IPS DF 19.7 (cell line): ENCODE measurements around the gene RAC2.

Experiments used
- DNase-seq: peaks from one replicate; pipeline ENCODE4 v3.0.0-alpha.2; 2013; ENCODE audit warnings: low read depth, low spot score

Gene RAC2

GRCh38 chr22:37275622-37276021 is 31.6 kb upstream of the RAC2 start:
- no peak for DNase-seq

- no peak for DNase-seq
Measured at GRCh38 chr22:37275134-37275533, 31.1 kb upstream of the RAC2 start.

GRCh38 chr22:37274380-37274862 is 30.4 kb upstream of the RAC2 start:
- no peak for DNase-seq

- DNase-seq = no peak
Measured at GRCh38 chr22:37273846-37274225, 29.8 kb upstream of the RAC2 start.

DNA sequence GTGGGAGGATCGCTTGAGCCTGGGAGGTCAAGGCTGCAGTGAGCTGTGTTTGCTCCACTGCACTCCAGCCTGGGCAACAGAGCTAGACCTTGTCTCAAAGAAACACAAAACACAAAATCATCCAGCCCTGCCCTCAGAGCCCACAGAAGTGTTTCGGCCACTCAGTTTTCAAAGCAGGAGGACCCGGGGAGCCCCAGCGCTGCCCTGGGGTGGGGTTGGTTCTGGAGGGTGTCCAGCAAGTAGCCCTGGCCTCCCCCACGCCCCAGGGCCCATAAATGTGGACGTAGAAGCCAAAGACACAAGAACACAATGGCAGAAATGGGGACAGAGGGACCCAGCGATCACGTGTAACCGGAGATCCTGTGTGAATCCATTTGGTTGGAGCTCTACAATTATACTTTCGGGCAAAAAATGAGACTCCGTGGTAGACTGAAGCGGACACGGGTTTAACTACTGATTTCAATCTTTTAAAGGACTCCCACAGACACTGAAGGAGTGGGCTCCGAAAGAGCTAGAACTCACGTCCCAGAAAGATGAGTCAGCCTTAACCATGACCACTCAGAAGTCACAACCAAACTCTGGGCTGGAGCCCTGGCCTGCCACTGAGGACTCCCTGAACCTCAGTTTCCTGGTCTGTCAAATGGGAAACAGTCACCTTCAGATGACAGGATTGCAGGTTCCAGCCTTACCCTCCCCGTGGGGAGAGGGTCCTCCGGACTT is 29.2 kb upstream of the RAC2 start:
- no peak for DNase-seq

GRCh38 chr22:37270928-37271650 is 27.0 kb upstream of the RAC2 start:
- no peak for DNase-seq

GRCh38 chr22:37269936-37270678 is 26.0 kb upstream of the RAC2 start:
- no peak for DNase-seq

- DNase-seq = no peak
Measured at GRCh38 chr22:37267661-37268413, 23.8 kb upstream of the RAC2 start.

DNA sequence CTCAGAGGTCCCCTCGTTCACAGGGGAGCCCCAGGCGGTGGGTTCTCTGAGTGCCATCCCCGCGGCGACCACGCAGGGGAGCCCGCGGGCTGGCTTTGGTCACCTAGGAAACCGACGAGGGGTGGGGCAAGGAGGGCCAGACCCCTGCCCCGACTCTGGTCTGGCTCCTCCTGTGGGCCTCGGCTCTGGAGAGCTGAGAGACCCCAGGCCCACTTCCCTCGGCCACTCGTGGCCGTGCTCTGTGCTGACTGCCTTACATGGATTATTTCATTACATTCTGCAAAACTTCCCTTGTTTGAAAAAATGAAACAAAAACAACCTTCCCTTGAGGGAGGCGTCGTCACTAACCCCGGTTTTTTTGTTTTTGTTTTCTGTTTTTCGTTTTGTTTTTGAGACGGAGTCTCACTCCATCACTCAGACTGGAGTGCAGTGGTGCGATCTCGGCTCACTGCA is 23.1 kb upstream of the RAC2 start:
- DNase-seq = no peak

GRCh38 chr22:37266581-37267134 is 22.6 kb upstream of the RAC2 start:
- DNase-seq = no peak

- DNase-seq = no peak
Measured at GRCh38 chr22:37263966-37264887, 20.2 kb upstream of the RAC2 start.

DNA sequence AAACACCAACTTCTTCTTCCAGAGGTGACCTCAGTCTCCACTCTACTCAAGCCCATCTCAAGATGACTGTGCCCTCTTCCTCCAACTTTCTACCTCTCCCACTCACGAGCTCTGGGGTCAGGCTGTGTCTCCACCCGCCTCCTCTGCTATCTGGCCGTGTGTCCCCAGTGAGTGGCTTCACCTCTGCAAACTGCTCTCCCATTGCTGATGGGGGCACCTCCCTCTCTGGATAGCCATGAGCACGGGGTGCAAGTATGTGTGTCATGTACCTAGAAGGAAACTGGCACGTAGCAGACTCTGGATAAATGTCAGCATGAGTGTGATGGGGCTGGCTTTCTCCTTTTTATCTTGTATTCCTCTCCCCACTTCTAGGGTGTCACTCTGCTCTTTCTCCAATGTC is 18.3 kb upstream of the RAC2 start:
- no peak for DNase-seq

DNA sequence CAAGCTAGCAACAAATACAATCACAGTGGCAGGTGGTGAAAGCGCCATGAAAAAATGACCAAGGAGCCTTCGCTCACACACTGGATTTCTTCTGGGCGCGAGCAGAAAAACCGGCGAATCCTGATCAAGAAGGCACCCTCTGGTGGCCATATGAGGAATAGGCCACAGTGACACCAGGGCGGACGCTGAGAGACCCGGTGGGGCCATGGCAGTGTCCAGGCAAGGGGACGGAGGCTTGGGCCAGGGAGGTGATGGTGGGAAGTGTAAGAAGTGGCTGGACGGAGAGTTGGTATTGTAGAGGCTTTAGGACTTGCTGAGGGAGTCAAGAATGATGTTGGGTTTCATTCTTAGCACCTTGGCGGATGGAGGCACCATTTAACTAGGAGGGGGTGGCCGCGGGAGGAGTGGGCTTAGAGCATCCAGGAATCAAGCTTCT is 16.9 kb upstream of the RAC2 start:
- no peak for DNase-seq

DNA sequence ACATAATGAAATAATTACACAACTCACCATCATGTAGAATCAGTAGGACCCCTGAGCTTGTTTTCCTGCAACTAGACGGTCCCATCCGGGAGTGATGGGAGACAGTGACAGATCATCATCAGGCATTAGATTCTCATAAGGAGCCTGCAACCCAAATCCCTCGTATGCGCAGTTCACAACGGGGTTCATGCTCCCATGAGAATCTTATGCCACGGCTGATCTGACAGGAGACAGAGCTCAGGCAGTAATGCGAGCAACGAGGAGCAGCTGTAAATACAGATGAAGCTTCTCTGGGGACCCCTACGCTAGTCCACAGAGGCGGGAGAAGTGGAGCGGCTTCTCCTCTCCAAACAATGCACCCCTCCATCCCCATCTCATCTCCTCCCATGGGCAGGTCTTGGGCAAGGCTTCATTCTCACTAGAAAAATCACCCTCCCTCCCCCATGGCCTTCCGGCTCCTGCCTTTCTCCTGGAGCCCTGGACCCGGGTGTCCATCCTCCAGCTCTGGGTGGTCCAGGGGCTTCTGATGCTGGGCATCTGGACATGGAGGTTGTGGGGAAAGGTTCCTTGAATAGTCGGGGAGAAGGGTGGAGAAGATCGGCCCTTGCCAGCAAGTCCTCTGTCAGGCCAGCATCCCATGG is 16.2 kb upstream of the RAC2 start:
- DNase-seq = no peak

DNA sequence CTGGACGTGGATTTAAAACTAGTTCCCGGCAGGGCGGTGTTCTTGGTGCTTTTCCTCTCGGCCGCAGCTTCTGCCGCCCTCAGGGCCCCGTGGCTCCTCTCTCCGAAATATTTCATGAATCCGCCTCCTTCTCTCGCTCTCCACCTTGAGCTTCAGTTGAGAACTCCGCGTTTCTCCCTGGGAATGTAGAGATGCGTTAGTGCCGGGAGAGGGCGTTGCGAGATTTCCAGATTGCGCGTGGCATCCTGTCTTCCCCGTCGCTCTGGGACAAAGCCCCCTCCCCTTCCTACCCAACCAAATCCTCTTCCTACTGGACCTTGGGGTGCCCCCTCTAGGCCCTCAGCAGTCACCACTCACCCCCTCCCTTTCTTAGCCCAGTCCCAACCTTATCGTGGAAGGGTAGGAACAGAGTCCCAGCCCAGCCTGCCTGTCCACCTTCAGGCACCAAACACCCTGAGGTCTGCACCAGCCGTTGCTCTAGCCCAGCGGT is 15.5 kb upstream of the RAC2 start:
- DNase-seq = no peak

GRCh38 chr22:37258753-37259401 is 14.8 kb upstream of the RAC2 start:
- DNase-seq = no peak

DNA sequence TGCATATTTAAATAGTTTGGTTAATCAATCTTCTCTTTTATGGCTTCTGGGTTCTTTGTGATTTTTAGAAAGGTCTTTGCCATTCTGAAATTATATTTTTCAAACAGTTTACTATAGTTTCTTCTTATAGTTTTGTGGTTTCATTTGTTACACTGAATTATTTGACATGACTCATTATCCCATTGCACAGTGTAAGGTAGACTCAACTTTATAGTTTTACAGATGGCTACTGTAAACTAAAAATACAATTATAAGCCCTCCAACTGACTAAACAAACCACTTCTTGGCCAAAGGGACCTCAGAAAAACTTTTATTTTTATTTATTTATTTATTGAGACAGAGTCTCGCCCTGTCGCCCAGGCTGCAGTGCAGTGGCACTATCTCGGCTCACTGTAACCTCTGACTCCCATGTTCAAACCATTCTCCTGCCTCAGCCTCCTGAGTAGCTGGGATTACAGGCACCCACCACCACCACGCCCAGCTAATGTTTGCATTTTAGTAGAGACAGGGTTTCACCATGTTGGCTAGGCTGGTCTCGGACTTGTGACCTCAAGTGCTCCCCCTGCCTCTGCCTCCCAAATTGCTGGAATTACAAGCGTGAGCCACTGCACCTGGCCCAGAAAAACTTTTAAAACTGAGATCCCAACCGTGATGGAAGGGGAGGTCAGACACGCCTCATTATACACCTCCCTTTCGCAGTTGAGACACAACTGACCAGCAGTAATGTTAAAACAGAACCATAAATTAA is 14.1 kb upstream of the RAC2 start:
- no peak for DNase-seq

DNA sequence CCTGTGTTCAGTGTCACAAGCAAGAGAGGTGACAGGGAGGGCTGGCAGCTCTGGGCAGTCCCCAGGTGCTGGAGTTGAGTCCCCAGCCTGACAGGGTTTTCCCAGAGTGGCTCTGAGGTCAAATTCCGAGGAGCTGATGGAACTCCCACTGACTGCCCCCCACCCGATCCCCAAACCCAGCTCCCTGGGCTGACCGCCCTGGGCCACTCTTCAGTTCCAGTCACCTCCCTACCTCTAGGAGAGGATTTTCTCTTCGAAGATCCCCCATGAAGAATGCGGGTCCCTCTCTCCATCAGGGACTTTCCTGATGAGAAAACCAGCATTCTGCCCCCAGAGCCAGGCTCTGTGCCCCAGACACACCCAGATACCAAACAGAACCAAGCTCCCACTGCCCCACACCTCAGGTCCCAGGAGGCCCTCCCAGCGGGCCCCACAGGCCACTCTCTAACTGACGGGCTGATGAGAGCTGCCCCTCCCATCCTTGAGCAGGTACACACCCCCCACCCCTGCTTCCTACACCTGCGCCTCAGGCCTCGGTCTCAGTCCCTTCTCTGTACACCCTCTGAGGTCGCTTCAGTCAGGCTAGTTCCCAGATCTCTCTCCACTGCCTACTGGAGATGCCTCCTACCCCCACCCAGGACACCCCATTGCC is 12.1 kb upstream of the RAC2 start:
- DNase-seq = no peak
